HL-60 (cell line): Measurements from ENCODE around the gene GSK3B.

Experiments used
- CTCF ChIP-seq: IDR thresholded peaks from one replicate; pipeline ENCODE4 v1.5.1; 2011; ENCODE audit warnings: low read length, control low read depth, inconsistent platforms; ENCODE audit not compliant: insufficient read depth
- GABPA ChIP-seq: IDR thresholded peaks from 2 replicates; pipeline ENCODE4 v1.6.1; 2012; ENCODE audit warnings: low read depth
- POLR2AphosphoS5 ChIP-seq: IDR thresholded peaks from 2 replicates; pipeline ENCODE4 v1.6.1; 2012; ENCODE audit warnings: low read depth
- REST ChIP-seq: IDR thresholded peaks from 2 replicates; pipeline ENCODE4 v1.6.1; 2012; ENCODE audit warnings: low read depth; ENCODE audit not compliant: insufficient replicate concordance
- SPI1 ChIP-seq: IDR thresholded peaks from 2 replicates; pipeline ENCODE4 v1.6.1; 2012; ENCODE audit warnings: low read depth, mild to moderate bottlenecking, borderline replicate concordance

- TF ChIP-seq CTCF = no peak
- no peak for TF ChIP-seq SPI1
- no peak for TF ChIP-seq POLR2AphosphoS5
- no peak for TF ChIP-seq REST
- TF ChIP-seq GABPA = no peak
Observed at GRCh38 chr3:119808244-119808643, 286.0 kb downstream of the GSK3B start.
